NCI-H2107 (cell line): Measurements from ENCODE around the gene PUS10.
"Not testable (repeated sequence)": the region's sequence is repeated elsewhere in the genome, so short reads cannot be mapped to it uniquely, and the experiment has no call there.

Experiments used
- DNase-seq: peaks from one replicate; lab custom pipeline; 2025; lab: John Stamatoyannopoulos, UW

Gene PUS10, protein sequence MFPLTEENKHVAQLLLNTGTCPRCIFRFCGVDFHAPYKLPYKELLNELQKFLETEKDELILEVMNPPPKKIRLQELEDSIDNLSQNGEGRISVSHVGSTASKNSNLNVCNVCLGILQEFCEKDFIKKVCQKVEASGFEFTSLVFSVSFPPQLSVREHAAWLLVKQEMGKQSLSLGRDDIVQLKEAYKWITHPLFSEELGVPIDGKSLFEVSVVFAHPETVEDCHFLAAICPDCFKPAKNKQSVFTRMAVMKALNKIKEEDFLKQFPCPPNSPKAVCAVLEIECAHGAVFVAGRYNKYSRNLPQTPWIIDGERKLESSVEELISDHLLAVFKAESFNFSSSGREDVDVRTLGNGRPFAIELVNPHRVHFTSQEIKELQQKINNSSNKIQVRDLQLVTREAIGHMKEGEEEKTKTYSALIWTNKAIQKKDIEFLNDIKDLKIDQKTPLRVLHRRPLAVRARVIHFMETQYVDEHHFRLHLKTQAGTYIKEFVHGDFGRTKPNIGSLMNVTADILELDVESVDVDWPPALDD

DNA sequence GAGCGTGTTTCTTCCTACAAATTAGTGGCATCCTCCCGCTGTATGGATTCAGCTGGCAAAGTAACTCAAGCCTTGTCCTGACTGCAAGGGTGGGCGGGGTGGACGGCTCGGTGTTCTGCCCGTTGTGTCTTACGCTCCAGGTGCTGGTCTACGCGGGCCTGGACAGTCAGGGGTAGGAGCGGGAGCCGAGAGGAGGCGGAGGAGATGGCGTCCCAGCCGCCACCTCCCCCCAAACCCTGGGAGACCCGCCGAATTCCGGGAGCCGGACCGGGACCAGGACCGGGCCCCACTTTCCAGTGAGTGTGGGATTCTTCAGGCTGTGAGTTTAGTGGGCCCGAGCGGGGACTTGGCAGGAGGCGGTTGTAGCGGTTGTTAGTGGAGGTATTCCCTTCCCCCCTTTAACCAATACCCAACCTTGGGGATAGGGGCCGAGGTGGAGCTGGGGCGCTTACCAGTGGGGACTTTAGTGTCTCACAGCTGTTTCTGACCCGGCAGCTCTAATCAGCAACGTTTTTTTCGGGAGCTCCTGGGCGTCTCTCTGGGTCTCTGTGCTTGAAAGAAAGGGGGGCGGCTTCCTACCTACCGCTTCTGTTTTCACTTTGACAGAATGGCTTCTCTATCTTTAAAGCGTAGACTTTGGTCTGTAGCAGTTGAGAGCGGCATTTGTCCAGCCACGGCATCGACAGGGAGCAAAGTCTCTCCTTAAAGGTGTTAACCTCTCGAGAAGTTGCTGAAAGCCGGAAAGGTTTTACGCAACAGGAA, at the start of gene PUS10, which contains the start of gene PEX13:
PUS10 (minus strand) TSS at position 700 of the 762 bp plus-strand sequence. CDS start 6,365 bp downstream, outside the sequence.
PEX13 (plus strand) TSS at position 165 of the 762 bp plus-strand sequence; CDS start at position 205, 40 bp downstream.
- peak; percentile 54 for DNase-seq

DNA sequence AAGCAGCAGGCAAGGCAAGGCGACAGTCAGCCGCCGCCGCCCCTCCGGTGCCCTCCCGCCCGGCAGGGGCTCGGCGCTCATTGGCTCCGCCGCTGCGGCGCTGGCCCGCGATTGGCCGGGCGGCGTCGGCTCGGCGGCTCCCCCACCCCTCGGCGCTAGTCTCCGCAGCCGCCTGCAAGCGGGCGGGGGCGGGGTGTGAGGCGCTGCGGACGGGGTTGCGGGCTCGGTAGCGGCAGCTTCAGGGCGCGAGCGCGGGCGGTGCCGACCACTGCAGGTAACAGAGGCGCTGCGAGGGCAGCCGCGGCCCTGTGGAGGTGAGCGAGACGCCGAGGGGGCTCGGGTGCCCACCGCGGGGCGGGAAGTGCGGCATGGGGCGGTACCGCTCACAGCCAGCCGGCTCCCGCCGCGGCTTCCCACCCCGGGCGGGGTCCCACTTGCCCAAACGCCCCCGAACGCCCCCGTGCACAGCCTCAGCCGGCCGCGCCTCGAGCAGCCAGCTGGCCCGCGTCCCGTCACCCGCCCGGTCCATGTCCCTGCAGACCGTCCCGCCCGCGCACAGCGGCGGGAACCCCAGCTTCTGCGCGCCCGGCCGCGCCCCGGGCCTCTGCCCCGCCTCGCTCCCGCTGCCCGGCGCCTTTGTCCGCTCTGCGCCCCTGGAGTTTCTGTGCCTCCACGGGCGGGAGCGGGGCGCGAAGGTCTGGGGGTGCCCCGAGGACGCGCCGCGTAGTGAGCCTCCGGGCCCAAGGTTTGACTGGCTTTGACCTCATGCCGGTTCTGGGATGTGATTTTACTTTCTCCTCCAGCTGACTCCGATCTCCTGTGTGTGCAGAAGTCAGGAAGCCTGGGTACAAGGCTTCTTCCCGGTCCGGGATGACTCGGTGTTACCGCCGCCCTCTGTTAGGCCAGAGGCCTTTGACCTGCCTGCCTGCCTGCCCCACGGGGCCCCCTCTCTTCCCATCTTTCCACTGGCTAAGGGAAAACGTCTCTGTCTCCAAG, 48.0 kb upstream of the PUS10 start, which contains the start of gene SANBR:
SANBR (plus strand) TSS at position 158 of the 996 bp plus-strand sequence. CDS start 4,480 bp downstream, outside the sequence.
- peak; percentile 84 for DNase-seq

DNA sequence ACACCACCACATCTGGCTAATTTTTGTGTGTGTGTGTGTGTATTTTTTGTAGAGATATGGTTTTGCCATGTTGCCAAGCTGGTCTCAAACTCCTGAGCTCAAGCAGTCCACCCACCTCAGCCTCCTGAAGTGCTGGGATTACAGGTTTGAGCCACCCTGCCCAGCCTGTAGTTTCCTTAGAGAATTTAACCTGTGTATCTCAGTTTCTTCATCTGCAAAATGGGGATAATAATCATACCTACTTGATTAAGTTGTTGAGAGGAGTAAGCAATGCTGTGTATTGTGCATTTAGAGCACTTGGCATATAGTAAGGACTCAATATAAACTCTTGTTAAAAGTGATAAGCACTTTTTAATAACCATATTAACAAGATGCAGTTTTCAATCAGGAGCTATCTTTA, 41.3 kb upstream of the PUS10 start:
- no peak for DNase-seq

DNA sequence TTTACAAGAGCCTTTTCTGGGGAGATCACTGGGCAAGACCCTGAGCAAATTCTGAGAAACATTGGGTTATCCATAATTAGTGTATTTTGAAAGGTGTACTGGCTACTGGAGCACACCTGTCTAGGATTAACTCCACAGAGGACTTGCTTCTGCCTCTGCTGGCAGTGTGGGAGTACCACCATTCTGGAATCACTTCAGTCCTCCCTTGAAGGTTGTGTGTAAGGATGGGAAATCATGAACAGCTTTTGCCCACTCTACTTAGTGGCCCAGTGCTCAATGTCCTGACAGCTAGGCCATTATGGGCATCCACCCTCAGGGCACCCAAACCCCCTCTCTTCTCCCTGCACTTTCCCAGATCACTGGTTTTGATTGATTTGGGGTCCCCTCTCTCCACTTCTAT, 39.5 kb upstream of the PUS10 start:
- DNase-seq: no peak

DNA sequence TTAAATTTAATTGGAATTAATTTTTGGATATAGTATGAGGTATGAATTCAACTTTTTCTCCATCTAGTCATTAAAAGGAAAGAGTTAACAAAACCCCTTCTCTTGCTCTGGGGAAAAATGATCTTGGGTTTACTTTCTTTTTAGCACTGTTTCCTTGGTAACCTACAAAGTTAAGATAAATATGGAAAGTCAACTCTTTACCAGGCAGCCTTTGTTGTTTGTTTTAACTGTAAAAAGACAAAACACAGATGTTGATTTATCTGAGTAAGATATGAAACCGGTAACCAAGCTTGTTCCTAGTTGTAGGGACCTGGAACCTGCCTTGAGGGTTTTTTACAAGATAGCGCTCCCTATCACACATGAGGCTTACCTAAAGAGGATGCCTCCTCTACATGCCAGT, 37.5 kb upstream of the PUS10 start:
- DNase-seq: no peak

DNA sequence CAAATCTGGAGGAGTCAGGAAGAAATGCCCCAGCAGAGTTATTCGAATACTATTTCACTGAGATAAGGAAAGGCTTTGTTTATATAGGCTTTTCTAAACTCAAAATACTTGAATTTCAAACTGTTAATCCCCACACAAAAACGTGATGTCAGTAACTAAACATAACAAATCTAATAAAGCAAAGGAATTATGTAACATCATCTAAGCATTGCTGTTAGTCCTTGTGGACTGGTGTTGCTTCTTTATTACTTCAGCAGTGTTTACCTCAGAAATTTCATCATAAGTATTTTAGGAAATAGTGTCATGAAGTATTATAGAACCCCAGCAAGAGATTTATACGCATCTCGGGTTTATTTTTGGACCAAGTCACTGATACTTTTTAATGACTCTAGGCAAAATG, 27.9 kb upstream of the PUS10 start:
- DNase-seq: no peak

DNA sequence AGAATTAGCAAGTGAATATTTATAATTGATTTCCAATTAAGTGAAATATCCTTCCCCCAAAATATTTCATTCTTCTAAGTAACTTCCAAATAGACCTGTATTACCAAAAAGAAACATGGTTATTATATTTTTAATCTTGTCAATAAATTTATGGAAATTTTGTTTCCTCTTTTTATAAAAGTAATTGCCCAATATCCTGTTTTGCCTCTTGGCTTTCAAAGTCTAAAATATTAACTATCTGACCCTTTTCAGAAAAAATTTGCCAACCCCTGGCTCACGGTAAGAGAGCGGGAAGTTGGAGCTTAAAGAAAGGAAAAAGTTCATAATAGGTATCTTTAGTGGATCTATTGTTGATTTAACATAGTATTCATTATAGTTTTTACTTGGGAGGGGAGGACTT, 27.2 kb upstream of the PUS10 start:
- DNase-seq: no peak

DNA sequence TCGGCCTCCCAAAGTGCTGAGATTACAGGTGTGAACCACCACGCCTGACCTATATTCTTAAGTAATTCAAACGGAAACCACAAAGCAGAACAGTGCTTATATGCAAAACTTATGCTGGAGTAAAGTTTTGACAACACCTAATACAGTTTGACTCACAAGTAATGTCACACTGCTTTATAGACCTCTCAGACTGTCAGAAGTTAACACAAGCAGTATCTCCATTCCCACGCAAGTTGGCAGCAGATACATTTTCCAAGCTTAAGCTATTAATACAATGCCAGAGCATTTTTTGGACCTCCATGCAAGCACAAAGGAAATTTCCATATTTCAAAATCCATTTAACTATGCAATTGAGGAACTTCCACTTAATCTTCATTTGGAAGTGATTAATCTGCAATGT, 26.6 kb upstream of the PUS10 start:
- DNase-seq: no peak

DNA sequence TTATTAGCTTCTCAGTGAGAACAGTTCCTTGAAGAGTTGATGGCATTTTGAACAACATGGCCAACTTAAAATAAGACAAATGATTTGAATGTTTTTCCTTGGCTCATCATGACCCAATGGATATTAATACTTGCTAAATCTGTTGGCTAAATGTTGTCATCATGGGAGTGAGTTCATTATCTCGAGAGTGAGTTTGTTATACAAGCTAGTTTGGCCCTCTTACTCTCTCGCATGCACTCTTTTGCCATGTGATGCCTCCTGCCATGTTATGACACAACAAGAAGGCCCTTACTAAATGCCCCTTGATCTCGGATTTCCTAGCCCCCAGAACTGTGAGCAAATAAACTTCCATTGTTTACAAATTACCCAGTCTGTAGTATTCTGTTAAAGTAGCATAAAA, 24.8 kb upstream of the PUS10 start:
- DNase-seq: no peak

DNA sequence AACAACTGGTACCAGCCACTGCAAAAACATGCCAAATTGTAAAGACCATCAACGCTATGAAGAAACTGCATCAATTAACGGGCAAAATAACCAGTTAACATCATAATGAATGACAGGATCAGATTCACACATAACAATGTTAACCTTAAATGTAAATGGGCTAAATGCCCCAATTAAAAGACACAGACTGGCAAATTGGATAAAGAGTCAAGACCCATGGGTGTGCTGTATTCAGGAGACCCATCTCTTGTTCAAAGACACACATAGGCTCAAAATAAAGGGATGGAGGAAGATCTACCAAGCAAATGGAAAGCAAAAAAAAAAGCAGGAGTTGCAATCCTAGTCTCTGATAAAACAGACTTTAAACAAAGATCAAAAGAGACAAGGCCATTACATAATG, 18.6 kb upstream of the PUS10 start:
- DNase-seq: not testable (repeated sequence)

DNA sequence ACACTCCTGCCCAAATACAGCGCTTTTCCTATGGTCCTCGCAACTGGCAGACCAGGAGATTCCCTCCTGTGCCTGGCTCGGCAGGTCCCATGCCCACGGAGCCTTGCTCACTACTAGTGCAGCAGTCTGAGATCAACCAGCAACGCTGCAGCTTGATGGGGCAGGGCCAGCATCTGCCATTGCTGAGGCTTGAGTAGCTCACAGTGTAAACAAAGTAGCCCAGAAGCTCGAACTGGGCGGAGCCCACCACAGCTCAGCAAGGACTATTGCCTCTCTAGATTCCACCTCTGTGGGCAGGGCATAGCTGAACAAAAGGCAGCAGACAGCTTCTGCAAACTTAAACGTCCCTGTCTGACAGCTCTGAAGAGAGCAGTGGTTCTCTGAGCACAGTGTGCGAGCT, 16.5 kb upstream of the PUS10 start:
- not testable (repeated sequence) for DNase-seq

DNA sequence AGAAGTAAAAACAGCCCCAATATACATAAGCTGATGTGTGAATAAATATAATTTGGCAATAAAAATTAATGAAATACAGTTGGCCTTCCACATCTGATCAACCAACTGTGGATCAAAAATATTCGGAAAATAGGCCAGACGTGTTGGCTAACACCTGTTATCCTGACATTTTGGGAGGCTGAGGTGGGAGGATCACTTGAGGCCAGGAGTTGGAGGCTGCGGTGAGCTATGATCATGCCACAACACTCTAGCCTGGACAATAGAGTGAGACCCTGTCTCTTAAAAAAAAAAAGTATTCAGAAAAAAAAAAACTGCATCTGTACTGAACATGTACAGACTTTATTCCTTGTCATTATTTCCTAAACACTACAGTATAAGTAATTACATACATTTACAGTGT, 11.5 kb upstream of the PUS10 start:
- DNase-seq: no peak

DNA sequence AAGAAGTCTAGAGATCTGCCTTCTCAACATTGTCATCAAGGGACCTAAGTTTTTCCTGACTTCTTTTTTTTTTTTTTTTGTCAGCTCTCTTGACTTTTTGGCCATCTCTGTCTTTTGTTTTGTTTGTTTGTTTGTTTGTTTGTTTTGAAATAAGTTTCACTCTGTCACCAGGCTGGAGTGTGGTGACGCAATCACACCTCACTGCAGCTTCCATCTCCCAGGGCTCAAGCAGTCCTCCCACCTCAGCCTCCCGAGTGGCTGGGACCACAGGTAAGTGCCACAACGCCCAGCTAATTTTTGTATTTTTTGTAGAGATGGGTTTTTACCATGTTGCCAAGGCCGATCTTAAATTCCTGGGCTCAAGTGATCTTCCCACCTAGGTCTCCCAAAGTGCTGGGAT, 5.6 kb upstream of the PUS10 start:
- DNase-seq: no peak

DNA sequence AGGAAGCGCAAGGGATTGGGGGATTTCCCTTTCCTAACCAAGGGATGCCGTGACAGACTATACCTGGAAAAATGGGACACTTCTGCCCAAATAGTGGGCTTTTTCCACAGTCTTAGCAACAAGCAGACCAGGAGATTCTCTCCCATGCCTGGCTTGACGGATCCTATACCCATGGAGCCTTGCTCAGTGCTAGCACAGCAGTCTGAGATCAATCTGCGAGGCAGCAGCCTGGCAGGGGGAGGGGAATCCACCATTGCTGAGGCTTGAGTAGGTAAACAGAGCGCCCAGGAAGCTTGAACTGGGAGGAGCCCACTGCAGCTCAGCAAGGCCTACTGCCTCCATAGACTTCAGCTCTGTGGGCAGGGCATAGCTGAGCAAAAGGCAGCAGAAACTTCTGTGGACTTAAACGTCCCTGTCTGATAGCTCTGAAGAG, 3.2 kb upstream of the PUS10 start:
- DNase-seq: no peak

DNA sequence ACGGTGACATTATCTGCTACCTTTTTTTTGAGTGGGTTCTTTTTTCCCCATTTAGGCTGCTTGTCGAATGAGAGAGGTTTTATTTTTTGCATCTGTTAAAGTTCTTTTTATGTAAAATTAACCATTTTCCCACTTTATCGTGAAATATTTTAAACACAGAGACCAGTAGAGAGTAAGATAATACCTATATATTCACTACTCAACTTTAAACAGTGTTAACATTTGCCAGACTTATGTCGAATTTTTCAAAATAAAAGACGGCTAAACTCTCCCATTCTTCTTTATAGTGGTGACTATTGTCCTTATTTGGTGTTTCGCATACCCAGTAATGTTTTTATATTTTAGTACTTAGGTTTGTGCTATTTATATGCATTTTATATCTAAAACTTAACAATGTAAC, 743 bp upstream of the PUS10 start:
- DNase-seq: no peak

DNA sequence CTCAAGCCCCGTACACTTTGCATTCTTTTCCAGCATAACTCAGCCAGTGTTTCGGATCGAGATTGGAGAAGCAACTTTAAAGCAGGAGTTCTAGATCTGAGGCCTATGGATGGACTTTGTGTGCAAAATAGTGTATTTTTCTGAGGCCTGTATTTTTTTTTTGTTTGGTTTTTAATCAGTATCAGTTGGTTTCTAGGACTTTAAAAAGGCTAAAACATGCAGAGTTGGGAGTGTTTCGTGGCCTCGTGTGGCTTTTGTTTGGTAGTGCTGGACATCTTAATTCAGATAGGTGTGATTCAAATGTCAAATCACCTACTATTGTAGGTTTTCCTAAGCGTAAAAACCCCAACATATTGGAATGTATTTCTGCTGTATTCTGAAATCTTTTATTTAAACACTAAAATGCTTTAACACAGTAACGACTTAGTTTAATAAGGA, 282 bp upstream of the PUS10 start:
- no peak for DNase-seq

DNA sequence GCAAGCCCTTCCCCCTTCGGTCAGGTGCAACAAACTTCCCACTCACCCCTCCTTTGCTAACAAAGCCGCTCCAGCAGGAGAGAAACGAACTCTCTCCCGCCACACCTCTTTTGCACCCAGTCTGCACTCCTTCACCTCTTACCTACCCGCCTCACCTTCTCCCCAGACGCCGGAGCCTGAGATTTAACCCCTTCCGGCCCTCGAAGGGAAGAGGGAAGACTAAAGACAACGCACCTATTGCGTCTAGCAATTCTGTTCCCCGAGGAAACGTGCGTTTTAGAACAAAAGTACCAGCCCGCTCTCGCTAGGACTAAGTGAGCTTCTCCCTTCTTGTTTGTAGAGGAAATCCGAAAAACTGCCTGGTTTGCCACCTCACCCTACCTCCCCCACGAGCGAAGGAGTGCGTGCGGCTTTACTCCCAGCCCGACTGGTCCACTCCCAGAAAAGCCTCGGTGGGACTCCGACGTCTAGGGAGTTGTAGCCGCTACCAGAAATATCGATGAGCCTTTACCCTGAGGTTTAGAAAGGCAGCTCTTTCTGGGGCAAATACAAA, 976 bp downstream of the PUS10 start:
- peak; percentile 58 for DNase-seq

DNA sequence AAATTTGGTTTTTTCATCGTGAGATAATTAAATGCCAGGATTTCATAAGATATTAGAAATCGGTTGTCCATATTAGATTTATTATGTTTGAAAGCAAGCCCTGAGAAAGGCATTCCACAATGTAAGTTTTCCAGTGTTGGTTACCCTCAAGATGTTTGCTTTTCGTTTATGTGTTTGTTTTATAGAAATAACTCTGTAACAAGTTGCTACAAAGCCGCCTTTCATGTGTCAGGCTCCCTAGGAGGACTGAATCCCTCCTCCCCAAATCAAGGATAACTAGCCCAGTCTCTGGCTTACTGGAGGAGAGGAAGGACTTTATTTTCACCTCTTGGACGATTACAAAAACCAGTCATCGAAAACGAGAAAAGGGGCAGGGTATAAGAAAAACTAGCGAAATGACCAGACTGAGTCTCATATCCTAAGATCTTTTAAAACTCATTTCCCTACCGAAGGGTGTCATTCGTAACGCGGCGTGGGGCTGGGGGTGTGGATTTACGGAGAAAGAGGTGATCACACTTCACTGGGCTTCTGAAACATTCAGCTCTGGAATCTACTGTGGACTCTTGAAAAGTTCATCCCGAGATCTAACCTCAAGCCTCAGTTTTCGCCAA, 1.6 kb downstream of the PUS10 start:
- DNase-seq: no peak

DNA sequence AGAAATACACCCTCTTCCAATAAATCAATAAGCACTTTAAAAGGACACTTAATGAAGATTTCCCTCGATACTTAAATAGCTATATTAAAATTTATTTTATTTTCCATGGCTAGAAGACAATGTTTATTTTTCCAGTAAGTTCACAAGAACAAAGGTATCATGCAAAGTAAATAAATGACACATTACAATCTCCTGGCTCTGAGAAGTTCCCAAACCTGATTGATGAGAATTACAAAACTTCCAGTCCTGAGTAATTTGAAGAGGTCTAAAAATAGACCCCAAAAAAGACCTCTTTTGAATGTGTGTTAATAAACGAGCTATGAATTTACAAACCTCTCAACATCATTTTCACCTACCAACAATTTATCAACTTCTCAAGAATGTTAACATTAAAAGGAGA, 2.1 kb downstream of the PUS10 start:
- DNase-seq: no peak

DNA sequence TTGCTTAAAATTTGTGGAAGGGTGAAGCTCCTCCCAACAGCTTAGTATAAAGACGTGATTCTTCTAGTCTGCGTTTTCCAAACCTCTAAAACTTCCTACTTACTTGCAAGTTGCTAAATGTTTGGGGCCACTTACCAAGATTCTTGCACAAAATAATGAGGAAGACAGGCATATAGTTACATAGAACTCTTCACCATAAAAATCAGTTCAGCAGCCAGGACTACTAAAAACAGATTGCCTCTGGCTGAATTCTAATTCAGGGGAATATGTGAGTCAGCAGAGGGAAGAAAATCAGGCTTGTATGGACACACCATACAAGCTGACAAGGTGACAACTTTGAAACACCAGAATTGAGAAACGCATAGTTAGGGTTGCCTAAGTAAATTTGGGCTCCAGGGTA, 3.3 kb downstream of the PUS10 start:
- no peak for DNase-seq

DNA sequence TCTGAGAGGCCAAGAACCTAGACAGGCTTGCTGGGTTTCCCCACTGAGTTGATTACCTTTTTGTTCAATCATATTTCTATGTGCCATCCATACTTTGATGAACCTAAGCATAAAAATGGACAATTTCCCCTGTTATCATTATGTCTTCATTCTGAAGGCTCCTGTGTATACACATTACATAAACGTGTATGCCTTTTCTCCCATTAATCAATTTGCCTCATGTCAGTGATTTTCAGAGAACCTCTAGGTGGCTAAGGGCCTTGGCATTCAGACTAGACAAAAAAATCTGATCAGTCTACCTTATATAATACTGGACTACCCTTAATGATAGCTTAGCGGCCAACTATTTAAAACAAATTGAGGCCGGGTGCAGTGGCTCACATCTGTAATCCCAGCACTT, 4.7 kb downstream of the PUS10 start:
- DNase-seq: no peak
